ENCODE data around the gene ZNF433. TPM values are rescaled to one million over a fixed set of nuclear protein-coding genes. Genes with fewer than 3 reads are reported as not detected.

Gene ZNF433
- total RNA-seq, 4 donors from 2014 or later, result 2.9 to 5.9 (median 3.4) TPM

- no peak for TF ChIP-seq CTCF (IDR thresholded peaks at IDR 0.05; ENCODE audit: low read depth)
These were observed 20.3 kb downstream of the ZNF433 start for GRCh38 chr19:12015015-12015752.

GRCh38 chr19:12000152-12000981 is 35.1 kb downstream of the ZNF433 start:
- TF ChIP-seq CTCF (IDR thresholded peaks at IDR 0.05; ENCODE audit: low read depth), result no peak

GRCh38 chr19:11995174-11995573 is 40.3 kb downstream of the ZNF433 start:
- no peak for TF ChIP-seq CTCF (IDR thresholded peaks at IDR 0.05; ENCODE audit: low read depth)

GRCh38 chr19:11989112-11989456 is 46.4 kb downstream of the ZNF433 start:
- no peak for TF ChIP-seq CTCF (IDR thresholded peaks at IDR 0.05; ENCODE audit: low read depth)

GRCh38 chr19:11987405-11988281 is 47.8 kb downstream of the ZNF433 start:
- no peak for TF ChIP-seq CTCF (IDR thresholded peaks at IDR 0.05; ENCODE audit: low read depth)

GRCh38 chr19:11986754-11987153 is 48.7 kb downstream of the ZNF433 start:
- no peak for TF ChIP-seq CTCF (IDR thresholded peaks at IDR 0.05; ENCODE audit: low read depth)

Measured in subcutaneous adipose tissue (tissue), 4 donors.